ENCODE results near the gene KIF7.

- TF ChIP-seq SP1 (CRISPR knock-in tag; conservative IDR thresholded peaks at IDR 0.05) (no peak), ELF4 (CRISPR knock-in tag; IDR thresholded peaks at IDR 0.05; ENCODE audit: low read depth) (no peak), PREB (CRISPR knock-in tag; IDR thresholded peaks at IDR 0.05; ENCODE audit: borderline replicate concordance) (no peak), USF2 (CRISPR knock-in tag; IDR thresholded peaks at IDR 0.05) (no peak)
- TF ChIP-seq, protein P1, sequence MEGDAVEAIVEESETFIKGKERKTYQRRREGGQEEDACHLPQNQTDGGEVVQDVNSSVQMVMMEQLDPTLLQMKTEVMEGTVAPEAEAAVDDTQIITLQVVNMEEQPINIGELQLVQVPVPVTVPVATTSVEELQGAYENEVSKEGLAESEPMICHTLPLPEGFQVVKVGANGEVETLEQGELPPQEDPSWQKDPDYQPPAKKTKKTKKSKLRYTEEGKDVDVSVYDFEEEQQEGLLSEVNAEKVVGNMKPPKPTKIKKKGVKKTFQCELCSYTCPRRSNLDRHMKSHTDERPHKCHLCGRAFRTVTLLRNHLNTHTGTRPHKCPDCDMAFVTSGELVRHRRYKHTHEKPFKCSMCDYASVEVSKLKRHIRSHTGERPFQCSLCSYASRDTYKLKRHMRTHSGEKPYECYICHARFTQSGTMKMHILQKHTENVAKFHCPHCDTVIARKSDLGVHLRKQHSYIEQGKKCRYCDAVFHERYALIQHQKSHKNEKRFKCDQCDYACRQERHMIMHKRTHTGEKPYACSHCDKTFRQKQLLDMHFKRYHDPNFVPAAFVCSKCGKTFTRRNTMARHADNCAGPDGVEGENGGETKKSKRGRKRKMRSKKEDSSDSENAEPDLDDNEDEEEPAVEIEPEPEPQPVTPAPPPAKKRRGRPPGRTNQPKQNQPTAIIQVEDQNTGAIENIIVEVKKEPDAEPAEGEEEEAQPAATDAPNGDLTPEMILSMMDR (IDR thresholded peaks at IDR 0.05), result no peak
- TF ChIP-seq, protein P2, sequence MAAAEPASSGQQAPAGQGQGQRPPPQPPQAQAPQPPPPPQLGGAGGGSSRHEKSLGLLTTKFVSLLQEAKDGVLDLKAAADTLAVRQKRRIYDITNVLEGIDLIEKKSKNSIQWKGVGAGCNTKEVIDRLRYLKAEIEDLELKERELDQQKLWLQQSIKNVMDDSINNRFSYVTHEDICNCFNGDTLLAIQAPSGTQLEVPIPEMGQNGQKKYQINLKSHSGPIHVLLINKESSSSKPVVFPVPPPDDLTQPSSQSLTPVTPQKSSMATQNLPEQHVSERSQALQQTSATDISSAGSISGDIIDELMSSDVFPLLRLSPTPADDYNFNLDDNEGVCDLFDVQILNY (CRISPR knock-in tag; IDR thresholded peaks at IDR 0.05), result no peak
Observed at GRCh38 chr15:89630260-89630659, 25.0 kb downstream of the KIF7 start.

Data from WTC11 (cell line).